Activated CD8-positive, alpha-beta T cell treated with anti-CD3 and anti-CD28 coated beads, Interleukin-2, amount 10 ng/mL, durations not matched to agents 7 days and 5 days (primary cell): ENCODE measurements around the gene TMTC4. TPM values are rescaled to one million over a fixed set of nuclear protein-coding genes. Genes with fewer than 3 reads are reported as not detected.
"Not testable (repeated sequence)": the region's sequence is repeated elsewhere in the genome, so short reads cannot be mapped to it uniquely, and the experiment has no call there.

Experiments used
- ATAC-seq: fragments of 150-1000 bp; cut with Tn5 transposase; one replicate; pipeline ENCODE4 v1.10.0; 2021; ENCODE audit warnings: moderate library complexity
- CTCF ChIA-PET: fragments of 350-600 bp; sonication (Branson Sonifier 250); formaldehyde crosslinking; loops from one replicate; lab custom pipeline; 2021; ENCODE audit warnings: antibody characterized with exemption; lab: Charles Lee
- POLR2A ChIA-PET: fragments of 350-600 bp; sonication (Branson Sonifier 250); formaldehyde crosslinking; loops from one replicate; lab custom pipeline; 2021; ENCODE audit warnings: antibody characterized with exemption; lab: Charles Lee
- DNase-seq: peaks from one replicate; pipeline ENCODE4 v3.0.0-alpha.2; 2020
- H3K27ac Mint-ChIP-seq: one replicate; pipeline ENCODE4 v1.8.0; 2021; ENCODE audit warnings: mild to moderate bottlenecking, mixed read lengths
- H3K27me3 Mint-ChIP-seq: one replicate; pipeline ENCODE4 v1.8.0; 2021; ENCODE audit warnings: low read depth, mixed read lengths
- H3K36me3 Mint-ChIP-seq: one replicate; pipeline ENCODE4 v1.8.0; 2021; ENCODE audit warnings: low read depth, mixed read lengths
- H3K4me1 Mint-ChIP-seq: one replicate; pipeline ENCODE4 v1.8.0; 2021; ENCODE audit warnings: low read depth, mixed read lengths
- H3K4me3 Mint-ChIP-seq: one replicate; pipeline ENCODE4 v1.8.0; 2021; ENCODE audit warnings: mild to moderate bottlenecking, mixed read lengths
- H3K9me3 Mint-ChIP-seq: one replicate; pipeline ENCODE4 v1.8.0; 2022; ENCODE audit warnings: mixed read lengths; ENCODE audit not compliant: insufficient read depth
- total RNA-seq, 2 experiments: library from RNA; stranded (reverse); gene quantifications; one replicate each; pipeline ENCODE4 v1.2.3, GENCODE V29; 2021

The TMTC4 gene
- total RNA-seq, 2 experiments from 2014 or later = 26.8 to 27.5 TPM

GRCh38 chr13:100689191-100689590 is 14.6 kb upstream of the TMTC4 start:
- Mint-ChIP-seq H3K9me3 (peaks cover 21% of the 10 kb centered on the region), H3K4me3 (no peak overlapping the region), H3K27me3 (peaks cover 23% of the 10 kb centered on the region), H3K36me3 (peaks cover 5% of the 10 kb centered on the region), H3K27ac (no peak overlapping the region), H3K4me1 (no peaks in the 10 kb centered on the region)
- CTCF ChIA-PET = interaction anchor here (2.5 kb wide), 1 partner anchor 15 kb away, joined by 8 read pairs; the partner anchor contains the start of gene TMTC4
- POLR2A ChIA-PET = no interaction called here
- DNase-seq = no peak
- ATAC-seq = no peak

DNA sequence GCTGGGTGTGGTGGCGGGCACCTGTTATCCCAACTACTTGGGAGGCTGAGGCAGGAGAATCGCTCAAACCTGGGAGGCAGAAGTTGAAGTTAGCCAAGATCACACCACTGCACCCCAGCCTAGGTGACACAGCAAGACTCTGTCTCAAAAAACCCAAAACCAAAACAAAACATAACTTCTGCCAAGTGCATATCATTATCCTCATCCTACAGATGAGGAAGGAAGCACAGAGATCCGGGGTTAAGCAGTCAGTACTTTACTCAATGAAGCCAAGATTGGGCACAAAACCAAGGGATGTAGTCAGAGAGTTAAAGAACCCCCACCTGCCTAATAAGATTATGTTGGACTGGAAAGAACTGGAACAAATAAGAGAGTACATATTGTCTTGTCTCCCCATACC is 5.5 kb upstream of the TMTC4 start:
- no peak for DNase-seq
- H3K27me3 Mint-ChIP-seq = peaks cover 28% of the 10 kb centered on the region
- H3K36me3 Mint-ChIP-seq = no peaks in the 10 kb centered on the region
- H3K9me3 Mint-ChIP-seq = no peaks in the 10 kb centered on the region
- H3K4me3 Mint-ChIP-seq = no peak overlapping the region
- ATAC-seq = no peak
- peaks cover 10% of the 10 kb centered on the region for H3K4me1 Mint-ChIP-seq
- ChIA-PET CTCF (no interaction called here), POLR2A (no interaction called here)
- H3K27ac Mint-ChIP-seq = no peak overlapping the region

DNA sequence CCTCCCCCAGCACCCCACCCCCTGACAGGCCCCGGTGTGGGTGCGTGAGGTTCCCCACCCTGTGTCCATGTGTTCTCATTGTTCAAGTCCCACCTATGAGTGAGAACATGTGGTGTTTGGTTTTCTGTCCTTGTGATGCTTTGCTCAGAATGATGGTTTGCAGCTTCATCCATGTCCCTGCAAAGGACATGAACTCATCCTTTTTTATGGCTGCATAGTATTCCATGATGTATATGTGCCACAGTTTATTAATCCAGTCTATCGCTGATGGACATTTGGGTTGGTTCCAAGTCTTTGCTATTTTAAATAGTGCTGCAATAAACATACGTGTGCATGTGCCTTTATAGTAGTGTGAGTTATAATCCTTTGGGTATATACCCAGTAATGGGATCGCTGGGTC is 2.5 kb upstream of the TMTC4 start:
- peaks cover 23% of the 10 kb centered on the region for H3K4me1 Mint-ChIP-seq
- POLR2A ChIA-PET, H3K36me3 Mint-ChIP-seq, DNase-seq, CTCF ChIA-PET, H3K4me3 Mint-ChIP-seq, H3K9me3 Mint-ChIP-seq, ATAC-seq, H3K27ac Mint-ChIP-seq: not testable (repeated sequence)
- H3K27me3 Mint-ChIP-seq = peaks cover 15% of the 10 kb centered on the region

GRCh38 chr13:100675661-100676129 is 1.1 kb upstream of the TMTC4 start:
- POLR2A ChIA-PET = no interaction called here
- CTCF ChIA-PET = no interaction called here
- Mint-ChIP-seq H3K4me1 (peaks cover 31% of the 10 kb centered on the region), H3K27ac (peak overlapping the region; percentile 77), H3K9me3 (no peaks in the 10 kb centered on the region), H3K27me3 (peaks cover 15% of the 10 kb centered on the region), H3K4me3 (peak overlapping the region; percentile 84), H3K36me3 (peaks cover 5% of the 10 kb centered on the region)
- ATAC-seq (no peak), DNase-seq (peak; percentile 40)

- ATAC-seq = peak; percentile 95
- Mint-ChIP-seq H3K27me3 (peaks cover 15% of the 10 kb centered on the region), H3K4me3 (peak overlapping the region; percentile 84), H3K9me3 (no peaks in the 10 kb centered on the region), H3K36me3 (peaks cover 10% of the 10 kb centered on the region), H3K4me1 (peaks cover 33% of the 10 kb centered on the region), H3K27ac (peak overlapping the region; percentile 77)
- ChIA-PET POLR2A (interaction anchor here (0.5 to 1.9 kb wide), 4 partner anchors 31 to 1711 kb away, joined by 3 to 9 read pairs (median 3); partner anchors contain the start of gene GGACT), CTCF (interaction anchor here (0.9 to 2.0 kb wide), 6 partner anchors 13 to 1019 kb away, joined by 3 to 10 read pairs (median 5); no protein-coding TSS in a partner anchor)
- peak; percentile 100 for DNase-seq
Observed at GRCh38 chr13:100674872-100675660, 471 bp upstream of the TMTC4 start.

GRCh38 chr13:100673713-100674571 is 653 bp downstream of the TMTC4 start:
- ATAC-seq (peak; percentile 25), DNase-seq (peak; percentile 67)
- peak overlapping the region; percentile 84 for H3K4me3 Mint-ChIP-seq
- H3K36me3 Mint-ChIP-seq = peaks cover 21% of the 10 kb centered on the region
- CTCF ChIA-PET = interaction anchor here (0.9 to 2.0 kb wide), 7 partner anchors 14 to 1018 kb away, joined by 3 to 10 read pairs (median 4); no protein-coding TSS in a partner anchor
- H3K27ac Mint-ChIP-seq = peak overlapping the region; percentile 83
- peaks cover 33% of the 10 kb centered on the region for H3K4me1 Mint-ChIP-seq
- POLR2A ChIA-PET = interaction anchor here (1.0 to 1.9 kb wide), 3 partner anchors 29 to 86 kb away, joined by 3 to 9 read pairs (median 3); partner anchors contain the start of gene GGACT
- H3K9me3 Mint-ChIP-seq = no peaks in the 10 kb centered on the region
- peaks cover 15% of the 10 kb centered on the region for H3K27me3 Mint-ChIP-seq

DNA sequence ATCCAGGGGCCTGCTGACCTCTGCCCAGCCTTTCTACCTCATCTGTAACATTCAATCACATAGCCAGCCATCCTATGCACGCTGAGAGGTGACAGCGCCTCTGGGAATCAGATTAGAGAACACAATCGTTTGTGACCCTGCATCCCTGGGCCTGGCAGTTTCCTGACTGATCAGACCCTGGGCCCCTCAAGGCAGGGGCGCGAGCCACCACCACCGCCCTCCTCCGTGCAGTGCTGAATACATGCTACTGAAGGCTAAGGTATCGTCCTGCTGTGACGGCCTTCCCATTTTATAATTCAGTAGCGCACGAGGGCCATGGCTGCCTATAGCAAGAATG is 1.3 kb downstream of the TMTC4 start:
- Mint-ChIP-seq H3K36me3 (peaks cover 26% of the 10 kb centered on the region), H3K9me3 (no peaks in the 10 kb centered on the region), H3K27me3 (peaks cover 12% of the 10 kb centered on the region), H3K27ac (peak overlapping the region; percentile 47), H3K4me3 (peak overlapping the region; percentile 84), H3K4me1 (peaks cover 33% of the 10 kb centered on the region)
- CTCF ChIA-PET = interaction anchor here (1.3 to 2.0 kb wide), 2 partner anchors 15 to 85 kb away, joined by 3 to 10 read pairs; no protein-coding TSS in a partner anchor
- ATAC-seq = no peak
- no peak for DNase-seq
- POLR2A ChIA-PET = no interaction called here

DNA sequence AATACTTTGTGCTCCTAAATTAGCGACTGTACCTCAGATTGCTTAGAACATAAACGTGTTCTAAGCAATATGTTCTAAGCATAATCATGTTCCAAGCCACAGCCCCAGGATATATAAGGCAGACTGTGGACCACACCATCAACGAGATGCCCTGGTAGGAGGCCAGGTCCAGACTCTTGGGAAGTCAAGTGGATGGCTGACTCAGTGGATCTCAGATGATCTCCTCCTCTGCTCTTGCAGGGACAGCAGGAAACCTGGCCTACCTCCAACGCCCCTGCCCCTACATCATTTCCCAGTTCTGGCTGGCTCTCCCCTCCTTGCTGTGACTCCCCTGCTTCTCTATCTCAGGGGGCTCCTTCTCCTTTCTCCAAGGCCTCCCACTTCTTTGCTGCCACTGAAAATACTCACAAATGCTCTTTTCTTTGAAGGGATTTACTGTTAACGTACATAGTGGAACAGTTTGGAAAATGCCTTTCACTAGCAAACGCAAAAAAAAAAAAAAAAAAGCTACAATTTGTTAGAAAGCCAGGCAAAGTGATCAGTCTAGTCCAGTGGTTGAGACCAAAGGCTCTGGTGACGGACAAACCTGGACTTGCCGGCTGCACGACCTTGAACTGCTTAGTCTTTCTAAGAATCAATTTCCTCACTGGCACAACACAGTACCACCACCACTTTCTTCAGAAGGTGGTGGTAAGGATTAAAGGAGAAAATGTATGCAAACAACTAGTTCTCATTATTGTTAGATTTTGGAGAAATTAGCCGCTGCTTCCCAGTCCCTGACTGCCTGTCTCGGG is 3.0 kb downstream of the TMTC4 start:
- POLR2A ChIA-PET = interaction anchor here (0.7 kb wide), 1 partner anchor 1065 kb away, joined by 3 read pairs; the partner anchor contains the start of gene CLYBL
- no peaks in the 10 kb centered on the region for H3K9me3 Mint-ChIP-seq
- ATAC-seq = no peak

GRCh38 chr13:100668408-100668807 is 6.2 kb downstream of the TMTC4 start:
- no peak for DNase-seq
- no peak overlapping the region for H3K27ac Mint-ChIP-seq
- H3K27me3 Mint-ChIP-seq = no peaks in the 10 kb centered on the region
- no peaks in the 10 kb centered on the region for H3K9me3 Mint-ChIP-seq
- H3K4me1 Mint-ChIP-seq = peaks cover 35% of the 10 kb centered on the region
- H3K4me3 Mint-ChIP-seq = no peak overlapping the region
- POLR2A ChIA-PET = no interaction called here
- ATAC-seq = no peak
- H3K36me3 Mint-ChIP-seq = peaks cover 65% of the 10 kb centered on the region
- CTCF ChIA-PET = interaction anchor here (1.8 kb wide), 1 partner anchor 95 kb away, joined by 6 read pairs; no protein-coding TSS in a partner anchor

More for the DNA sequence above, 3.0 kb downstream of the TMTC4 start:
- no peak overlapping the region for H3K27ac Mint-ChIP-seq
- H3K36me3 Mint-ChIP-seq = peaks cover 42% of the 10 kb centered on the region
- peaks cover 33% of the 10 kb centered on the region for H3K4me1 Mint-ChIP-seq
- DNase-seq = no peak
- CTCF ChIA-PET = no interaction called here
- H3K27me3 Mint-ChIP-seq = peaks cover 8% of the 10 kb centered on the region
- H3K4me3 Mint-ChIP-seq = no peak overlapping the region

- no peaks in the 10 kb centered on the region for H3K27me3 Mint-ChIP-seq
- H3K4me3 Mint-ChIP-seq = no peak overlapping the region
- no peaks in the 10 kb centered on the region for H3K9me3 Mint-ChIP-seq
- peaks cover 69% of the 10 kb centered on the region for H3K36me3 Mint-ChIP-seq
- no peak for ATAC-seq
- H3K27ac Mint-ChIP-seq = no peak overlapping the region
- CTCF ChIA-PET = no interaction called here
- peaks cover 30% of the 10 kb centered on the region for H3K4me1 Mint-ChIP-seq
- no peak for DNase-seq
- POLR2A ChIA-PET = no interaction called here
Observed at GRCh38 chr13:100667894-100668293, 6.7 kb downstream of the TMTC4 start.

DNA sequence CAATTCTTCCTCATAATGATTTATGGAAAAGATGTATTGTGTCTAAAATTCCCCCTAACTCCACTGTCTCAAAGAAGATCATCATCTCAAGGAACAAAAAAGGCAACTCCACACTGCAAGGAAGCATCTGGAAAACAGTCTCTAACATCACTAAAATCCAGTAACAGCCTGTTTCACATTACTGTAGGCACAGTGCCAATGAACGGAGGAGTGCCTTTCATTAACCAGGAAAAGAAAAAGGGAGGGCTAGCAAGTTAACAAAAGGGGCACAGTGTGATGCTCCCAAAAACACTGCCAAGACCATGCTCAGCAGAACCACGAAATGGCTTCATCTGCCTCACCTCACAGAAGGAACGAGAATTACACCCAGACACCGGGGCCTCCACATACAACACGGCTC is 8.5 kb downstream of the TMTC4 start:
- ATAC-seq (no peak), DNase-seq (no peak)
- peaks cover 20% of the 10 kb centered on the region for H3K4me1 Mint-ChIP-seq
- ChIA-PET CTCF (no interaction called here), POLR2A (no interaction called here)
- no peaks in the 10 kb centered on the region for H3K9me3 Mint-ChIP-seq
- peak overlapping the region; percentile 26 for H3K27ac Mint-ChIP-seq
- no peak overlapping the region for H3K4me3 Mint-ChIP-seq
- H3K36me3 Mint-ChIP-seq = peaks cover 78% of the 10 kb centered on the region
- H3K27me3 Mint-ChIP-seq = no peaks in the 10 kb centered on the region
